GM21528 (cell line): ENCODE measurements around the gene KBTBD6.
"Not testable (repeated sequence)": the region's sequence is repeated elsewhere in the genome, so short reads cannot be mapped to it uniquely, and the experiment has no call there.

Experiments
- ATAC-seq: cut with Tn5 transposase; IDR thresholded peaks from one replicate; pipeline ENCODE4 v1.9.1; 2021; ENCODE audit warnings: mild to moderate bottlenecking, moderate library complexity; ENCODE audit not compliant: unreplicated experiment, low FRiP score

The KBTBD6 gene

GRCh38 chr13:41132512-41133152 is at the start of gene KBTBD6:
TSS of gene KBTBD6 (minus strand) at chr13:41132802. CDS start at chr13:41132511, 291 bp downstream.
- ATAC-seq = peak; percentile 91

GRCh38 chr13:41182231-41182630 is 49.6 kb upstream of the KBTBD6 start:
- ATAC-seq = no peak

- ATAC-seq = no peak
Measured at GRCh38 chr13:41179593-41180250, 47.1 kb upstream of the KBTBD6 start.

- ATAC-seq = no peak
Measured at GRCh38 chr13:41178040-41178439, 45.4 kb upstream of the KBTBD6 start.

GRCh38 chr13:41177616-41178015 is 45.0 kb upstream of the KBTBD6 start:
- ATAC-seq = no peak

GRCh38 chr13:41175576-41175975 is 43.0 kb upstream of the KBTBD6 start:
- not testable (repeated sequence) for ATAC-seq

GRCh38 chr13:41162151-41162550 is 29.5 kb upstream of the KBTBD6 start:
- ATAC-seq = no peak

GRCh38 chr13:41159174-41159573 is 26.6 kb upstream of the KBTBD6 start:
- ATAC-seq = no peak

- no peak for ATAC-seq
Measured at GRCh38 chr13:41157048-41157717, 24.6 kb upstream of the KBTBD6 start.

- ATAC-seq = no peak
Measured at GRCh38 chr13:41156620-41157019, 24.0 kb upstream of the KBTBD6 start.

- ATAC-seq = no peak
Measured at GRCh38 chr13:41154042-41154441, 21.4 kb upstream of the KBTBD6 start.

- no peak for ATAC-seq
Measured at GRCh38 chr13:41152005-41152404, 19.4 kb upstream of the KBTBD6 start.

GRCh38 chr13:41150058-41150457 is 17.5 kb upstream of the KBTBD6 start:
- ATAC-seq = no peak

GRCh38 chr13:41148419-41149283 is 16.0 kb upstream of the KBTBD6 start:
- ATAC-seq = no peak

GRCh38 chr13:41145136-41145908 is 12.7 kb upstream of the KBTBD6 start:
- no peak for ATAC-seq

GRCh38 chr13:41144576-41144975 is 12.0 kb upstream of the KBTBD6 start:
- ATAC-seq = no peak

- no peak for ATAC-seq
Measured at GRCh38 chr13:41139296-41139966, 6.8 kb upstream of the KBTBD6 start.

- no peak for ATAC-seq
Measured at GRCh38 chr13:41137951-41138350, 5.3 kb upstream of the KBTBD6 start.

- ATAC-seq = no peak
Measured at GRCh38 chr13:41137241-41137640, 4.6 kb upstream of the KBTBD6 start.
